Putamen (tissue), 1 donor: ENCODE results near the gene INAFM1.
"Not testable (repeated sequence)": the region's sequence is repeated elsewhere in the genome, so short reads cannot be mapped to it uniquely, and the experiment has no call there.

ENCODE experiments used
- DNase-seq: peaks from one replicate; pipeline ENCODE4 v3.0.0-alpha.2; 2016; ENCODE audit warnings: low spot score

The INAFM1 gene

GRCh38 chr19:47240996-47241918 is 33.4 kb upstream of the INAFM1 start:
- DNase-seq = no peak

- DNase-seq = no peak
Observed at GRCh38 chr19:47241919-47242577, 32.6 kb upstream of the INAFM1 start.

- DNase-seq = no peak
Observed at GRCh38 chr19:47243364-47243775, 31.3 kb upstream of the INAFM1 start.

GRCh38 chr19:47243776-47244547 is 30.7 kb upstream of the INAFM1 start:
- no peak for DNase-seq

GRCh38 chr19:47247308-47247990 is 27.2 kb upstream of the INAFM1 start:
- DNase-seq = no peak

- DNase-seq = not testable (repeated sequence)
Observed at GRCh38 chr19:47253016-47253415, 21.7 kb upstream of the INAFM1 start.

- no peak for DNase-seq
Observed at GRCh38 chr19:47253467-47253881, 21.2 kb upstream of the INAFM1 start.

GRCh38 chr19:47253970-47254369 is 20.7 kb upstream of the INAFM1 start:
- no peak for DNase-seq

GRCh38 chr19:47255879-47256692 is 18.6 kb upstream of the INAFM1 start, which contains the start of gene CCDC9:
TSS of gene CCDC9 (plus strand) at chr19:47256525. CDS start at chr19:47258401, 1,876 bp downstream.
- peak; percentile 96 for DNase-seq

GRCh38 chr19:47256693-47257410 is 17.8 kb upstream of the INAFM1 start:
- peak; percentile 98 for DNase-seq

- DNase-seq = no peak
Observed at GRCh38 chr19:47257411-47258169, 17.1 kb upstream of the INAFM1 start.

GRCh38 chr19:47258434-47258833 is 16.3 kb upstream of the INAFM1 start:
- no peak for DNase-seq

GRCh38 chr19:47258895-47259555 is 15.7 kb upstream of the INAFM1 start:
- DNase-seq = no peak

- no peak for DNase-seq
Observed at GRCh38 chr19:47260476-47260875, 14.2 kb upstream of the INAFM1 start.

- DNase-seq = not testable (repeated sequence)
Observed at GRCh38 chr19:47261946-47262793, 12.5 kb upstream of the INAFM1 start.

GRCh38 chr19:47264629-47265028 is 10.1 kb upstream of the INAFM1 start:
- no peak for DNase-seq

GRCh38 chr19:47266401-47266941 is 8.2 kb upstream of the INAFM1 start:
- no peak for DNase-seq

- peak; percentile 78 for DNase-seq
Observed at GRCh38 chr19:47267350-47267759, 7.3 kb upstream of the INAFM1 start.
